Prostate gland (tissue), 2 donors: ENCODE data around the gene ERCC4.

Experiments used
- POLR2A ChIP-seq: fragments of 450-650 bp; IDR thresholded peaks from one replicate; pipeline ENCODE4 v1.6.1; 2016; ENCODE audit warnings: antibody characterized with exemption, mild to moderate bottlenecking
- POLR2AphosphoS5 ChIP-seq: sonication (generic); formaldehyde crosslinking; IDR thresholded peaks from one replicate; pipeline ENCODE4 v1.6.1; 2017; ENCODE audit warnings: antibody characterized with exemption
- TF ChIP-seq, protein P1 (sequence below), 4 experiments: fragments of 200-600 bp in 2 of 4; fragments of 450-650 bp in 2 of 4; sonication (generic) in 2 of 4; IDR thresholded peaks; 1 replicate in 3 of 4; 2 replicates in 1 of 4; pipeline ENCODE4 v1.5.1; 2016 to 2019; ENCODE audit warnings: antibody characterized with exemption in 4 of 4, mild to moderate bottlenecking in 2 of 4, moderate library complexity in 2 of 4

GRCh38 chr16:13935408-13935807, 15.5 kb downstream of the ERCC4 start:
- TF ChIP-seq, protein P1, sequence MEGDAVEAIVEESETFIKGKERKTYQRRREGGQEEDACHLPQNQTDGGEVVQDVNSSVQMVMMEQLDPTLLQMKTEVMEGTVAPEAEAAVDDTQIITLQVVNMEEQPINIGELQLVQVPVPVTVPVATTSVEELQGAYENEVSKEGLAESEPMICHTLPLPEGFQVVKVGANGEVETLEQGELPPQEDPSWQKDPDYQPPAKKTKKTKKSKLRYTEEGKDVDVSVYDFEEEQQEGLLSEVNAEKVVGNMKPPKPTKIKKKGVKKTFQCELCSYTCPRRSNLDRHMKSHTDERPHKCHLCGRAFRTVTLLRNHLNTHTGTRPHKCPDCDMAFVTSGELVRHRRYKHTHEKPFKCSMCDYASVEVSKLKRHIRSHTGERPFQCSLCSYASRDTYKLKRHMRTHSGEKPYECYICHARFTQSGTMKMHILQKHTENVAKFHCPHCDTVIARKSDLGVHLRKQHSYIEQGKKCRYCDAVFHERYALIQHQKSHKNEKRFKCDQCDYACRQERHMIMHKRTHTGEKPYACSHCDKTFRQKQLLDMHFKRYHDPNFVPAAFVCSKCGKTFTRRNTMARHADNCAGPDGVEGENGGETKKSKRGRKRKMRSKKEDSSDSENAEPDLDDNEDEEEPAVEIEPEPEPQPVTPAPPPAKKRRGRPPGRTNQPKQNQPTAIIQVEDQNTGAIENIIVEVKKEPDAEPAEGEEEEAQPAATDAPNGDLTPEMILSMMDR (IDR thresholded peaks at IDR 0.05) = peak in 1 of 4 experiments; percentile 22
- TF ChIP-seq POLR2A (no peak), POLR2AphosphoS5 (no peak)
